Mesendoderm (in vitro differentiated cells): ENCODE results near the gene ANKRD30B.
"Not testable (repeated sequence)": the region's sequence is repeated elsewhere in the genome, so short reads cannot be mapped to it uniquely, and the experiment has no call there.

Experiments used
- DNase-seq: peaks from one replicate; pipeline ENCODE4 v3.0.0; 2013
- H2AK5ac ChIP-seq: 2 replicates; pipeline ENCODE4 v1.6.1; 2013; ENCODE audit warnings: low read length, inconsistent platforms
- H2BK120ac ChIP-seq: 2 replicates; pipeline ENCODE4 v1.6.1; 2013; ENCODE audit warnings: low read depth, mild to moderate bottlenecking, low read length, moderate library complexity, mixed read lengths
- H2BK15ac ChIP-seq: replicated peaks from 2 replicates; pipeline ENCODE4 v1.6.1; 2013; ENCODE audit warnings: low read depth, mild to moderate bottlenecking, moderate library complexity
- H2BK5ac ChIP-seq: 2 replicates; pipeline ENCODE4 v1.6.1; 2013; ENCODE audit warnings: low read length, inconsistent platforms
- H3K18ac ChIP-seq: 2 replicates; pipeline ENCODE4 v1.6.1; 2013; ENCODE audit warnings: mild to moderate bottlenecking, low read length, mixed read lengths
- H3K23ac ChIP-seq: one replicate; pipeline ENCODE4 v1.6.1; 2013; ENCODE audit warnings: low read length
- H3K27ac ChIP-seq: 2 replicates; pipeline ENCODE4 v1.5.1; 2013; ENCODE audit warnings: low read depth, mild to moderate bottlenecking, inconsistent platforms, low read length, moderate library complexity
- H3K27me3 ChIP-seq: 2 replicates; pipeline ENCODE4 v1.6.1; 2013; ENCODE audit warnings: low read length, control low read depth, mild to moderate bottlenecking, inconsistent platforms; ENCODE audit not compliant: insufficient read depth, poor library complexity
- H3K36me3 ChIP-seq: 2 replicates; pipeline ENCODE4 v1.6.1; 2013; ENCODE audit warnings: low read length, inconsistent platforms; ENCODE audit not compliant: control insufficient read depth, insufficient read depth
- H3K4ac ChIP-seq: one replicate; pipeline ENCODE4 v1.6.1; 2013; ENCODE audit warnings: low read depth, mild to moderate bottlenecking, low read length, moderate library complexity
- H3K4me1 ChIP-seq: 2 replicates; pipeline ENCODE4 v1.6.1; 2013; ENCODE audit warnings: low read depth, low read length, inconsistent platforms; ENCODE audit not compliant: control insufficient read depth
- H3K4me2 ChIP-seq: 2 replicates; pipeline ENCODE4 v1.6.1; 2013; ENCODE audit warnings: low read length
- H3K4me3 ChIP-seq: 2 replicates; pipeline ENCODE4 v1.5.1; 2013; ENCODE audit warnings: mild to moderate bottlenecking, low read length
- H3K56ac ChIP-seq: one replicate; pipeline ENCODE4 v1.6.1; 2013; ENCODE audit warnings: low read length
- H3K79me1 ChIP-seq: 2 replicates; pipeline ENCODE4 v1.6.1; 2013; ENCODE audit warnings: low read length, inconsistent platforms
- H3K79me2 ChIP-seq: 2 replicates; pipeline ENCODE4 v1.6.1; 2013; ENCODE audit warnings: mild to moderate bottlenecking, low read length; ENCODE audit not compliant: control insufficient read depth, insufficient read depth
- H3K9ac ChIP-seq: 2 replicates; pipeline ENCODE4 v1.6.1; 2013; ENCODE audit warnings: low read length, inconsistent platforms
- H4K5ac ChIP-seq: one replicate; pipeline ENCODE4 v1.6.1; 2013; ENCODE audit warnings: low read length
- H4K8ac ChIP-seq: one replicate; pipeline ENCODE4 v1.6.1; 2013; ENCODE audit warnings: low read depth, mild to moderate bottlenecking, control low read depth, low read length, moderate library complexity
- WGBS: extraction: QIAGEN DNeasy Blood & Tissue Kit; methylation state at CpG from one replicate; pipeline ENCODE4 v1.1.7; 2013; ENCODE audit warnings: low lambda C conversion rate, missing lambda C conversion rate; ENCODE audit not compliant: insufficient coverage; ENCODE audit errors: extremely low coverage; 5-methylcytosine and 5-hydroxymethylcytosine counted together

Gene ANKRD30B

DNA sequence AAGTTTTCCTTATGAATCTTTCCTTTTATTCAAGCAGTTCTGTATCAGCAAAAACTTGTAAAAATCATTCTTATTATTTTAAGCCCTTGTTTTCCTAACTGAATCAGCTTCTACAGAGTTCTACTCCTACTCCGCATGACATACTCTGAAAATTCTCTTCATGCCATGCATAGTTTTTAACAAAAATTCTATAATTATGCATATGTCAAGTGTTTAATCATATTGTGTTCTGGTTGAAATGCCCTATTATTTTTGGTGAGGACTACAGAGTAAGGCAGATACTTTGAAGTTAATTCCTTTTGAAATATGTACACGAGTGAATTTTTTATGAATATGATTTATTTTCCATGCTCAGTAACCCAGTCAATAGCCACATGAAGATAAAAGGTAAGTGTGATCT lies 28.8 kb downstream of the ANKRD30B start:
- Histone ChIP-seq H3K36me3 (no peaks in the 10 kb centered on the region), H3K23ac (no peak overlapping the region), H4K8ac (no peak overlapping the region), H3K56ac (no peak overlapping the region), H2BK120ac (no peak overlapping the region), H3K4me3 (no peak overlapping the region), H3K9ac (no peak overlapping the region), H3K27ac (no peak overlapping the region), H2AK5ac (no peak overlapping the region), H3K4me2 (no peak overlapping the region), H3K27me3 (no peaks in the 10 kb centered on the region), H2BK5ac (no peak overlapping the region), H2BK15ac (no peak overlapping the region), H3K79me2 (no peaks in the 10 kb centered on the region), H3K4me1 (no peaks in the 10 kb centered on the region), H4K5ac (no peak overlapping the region), H3K4ac (no peak overlapping the region), H3K79me1 (no peaks in the 10 kb centered on the region), H3K18ac (no peak overlapping the region)
- no peak for DNase-seq
- no CpG with 5 or more reads among the region's 2 CpGs for WGBS

DNA sequence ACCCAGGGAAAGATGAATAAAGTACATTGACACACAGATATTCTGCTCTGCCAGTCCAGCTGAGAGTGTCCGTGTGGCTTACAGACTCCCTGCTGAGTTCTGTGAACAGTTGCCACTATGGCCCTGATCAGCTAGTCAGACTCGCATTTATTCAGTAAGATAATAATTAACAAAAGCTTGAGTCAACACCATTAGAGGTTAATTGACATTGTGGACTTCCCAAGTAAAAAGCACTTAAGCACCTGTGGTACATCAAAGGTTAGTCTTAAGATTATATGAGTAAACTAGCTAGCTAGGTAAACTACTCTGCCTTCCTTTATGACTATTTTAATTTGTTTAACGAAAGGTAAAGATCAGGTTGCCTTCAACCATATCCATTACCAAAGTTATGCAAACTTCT lies 33.7 kb downstream of the ANKRD30B start:
- Histone ChIP-seq H3K56ac (no peak overlapping the region), H3K23ac (no peak overlapping the region), H3K79me1 (no peaks in the 10 kb centered on the region), H3K4ac (no peak overlapping the region), H2BK15ac (no peak overlapping the region), H3K79me2 (no peaks in the 10 kb centered on the region), H4K5ac (no peak overlapping the region), H2AK5ac (no peak overlapping the region), H3K4me3 (no peak overlapping the region), H3K27ac (no peak overlapping the region), H3K36me3 (no peaks in the 10 kb centered on the region), H3K27me3 (no peaks in the 10 kb centered on the region), H2BK120ac (no peak overlapping the region), H3K18ac (no peak overlapping the region), H4K8ac (no peak overlapping the region), H3K4me2 (no peak overlapping the region), H2BK5ac (no peak overlapping the region), H3K9ac (no peak overlapping the region), H3K4me1 (no peaks in the 10 kb centered on the region)
- no CpG with 5 or more reads among the region's 3 CpGs for WGBS
- no peak for DNase-seq

DNA sequence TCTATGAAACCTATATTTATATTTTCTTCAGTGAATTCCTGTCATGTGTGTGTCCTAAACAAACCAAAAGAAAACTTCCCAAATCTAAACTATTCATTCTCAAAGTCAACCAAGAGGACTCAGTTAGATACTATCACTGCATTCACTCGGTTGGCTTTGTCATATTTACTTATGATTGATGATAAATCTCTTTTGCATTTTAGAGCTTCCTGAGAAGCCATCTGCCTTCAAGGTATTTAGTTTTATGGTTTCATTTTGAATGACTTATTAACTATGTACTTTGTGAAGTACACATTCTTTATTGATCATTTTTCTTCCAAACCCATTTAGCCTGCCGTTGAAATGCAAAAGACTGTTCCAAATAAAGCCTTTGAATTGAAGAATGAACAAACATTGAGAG lies 36.2 kb downstream of the ANKRD30B start:
- Histone ChIP-seq H2AK5ac (no peak overlapping the region), H4K8ac (no peak overlapping the region)
- no CpG with 5 or more reads among the region's 2 CpGs for WGBS

DNA sequence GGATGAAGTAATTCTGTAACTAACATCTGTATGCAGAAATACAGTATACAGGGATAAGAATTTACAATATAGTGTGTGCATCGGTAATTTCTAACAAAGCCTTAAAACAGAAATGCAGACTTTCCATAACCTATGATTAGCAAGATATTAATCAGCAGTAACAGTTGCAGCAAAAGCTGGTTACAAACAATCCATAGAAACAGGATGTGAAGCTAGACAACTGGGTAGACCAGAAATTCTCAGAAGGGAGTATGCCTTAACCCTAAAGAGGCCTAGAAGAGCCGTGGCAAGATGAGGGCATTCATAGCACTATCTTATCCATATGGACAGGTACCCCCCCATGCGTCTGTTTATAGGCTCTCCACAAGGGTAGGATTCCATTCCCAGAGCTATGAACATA lies 48.9 kb downstream of the ANKRD30B start:
- not testable (repeated sequence) for H4K5ac ChIP-seq, H3K18ac ChIP-seq, H3K36me3 ChIP-seq, H3K27me3 ChIP-seq, H3K79me2 ChIP-seq, H3K4ac ChIP-seq, H2BK120ac ChIP-seq, H2BK5ac ChIP-seq, H3K79me1 ChIP-seq, H3K56ac ChIP-seq, H3K9ac ChIP-seq, H2AK5ac ChIP-seq, H3K23ac ChIP-seq, H2BK15ac ChIP-seq, H3K4me2 ChIP-seq, H3K4me3 ChIP-seq, H3K27ac ChIP-seq, H3K4me1 ChIP-seq, H4K8ac ChIP-seq
- no CpG with 5 or more reads among the region's 3 CpGs for WGBS
- peak; percentile 1 for DNase-seq

More for the DNA sequence above, 36.2 kb downstream of the ANKRD30B start:
- no peak overlapping the region for H3K18ac ChIP-seq
- no peak overlapping the region for H2BK15ac ChIP-seq
- H3K79me2 ChIP-seq = no peaks in the 10 kb centered on the region
- H3K4me2 ChIP-seq = no peak overlapping the region
- no peaks in the 10 kb centered on the region for H3K79me1 ChIP-seq
- H3K9ac ChIP-seq = no peak overlapping the region
- H3K27me3 ChIP-seq = no peaks in the 10 kb centered on the region
- no peak overlapping the region for H4K5ac ChIP-seq
- no peak overlapping the region for H3K23ac ChIP-seq
- H3K4me3 ChIP-seq = no peak overlapping the region
- H3K27ac ChIP-seq = no peak overlapping the region
- no peak for DNase-seq
- H2BK120ac ChIP-seq = no peak overlapping the region
- no peak overlapping the region for H3K4ac ChIP-seq
- no peaks in the 10 kb centered on the region for H3K4me1 ChIP-seq
- no peak overlapping the region for H3K56ac ChIP-seq
- no peak overlapping the region for H2BK5ac ChIP-seq
- H3K36me3 ChIP-seq = no peaks in the 10 kb centered on the region

DNA sequence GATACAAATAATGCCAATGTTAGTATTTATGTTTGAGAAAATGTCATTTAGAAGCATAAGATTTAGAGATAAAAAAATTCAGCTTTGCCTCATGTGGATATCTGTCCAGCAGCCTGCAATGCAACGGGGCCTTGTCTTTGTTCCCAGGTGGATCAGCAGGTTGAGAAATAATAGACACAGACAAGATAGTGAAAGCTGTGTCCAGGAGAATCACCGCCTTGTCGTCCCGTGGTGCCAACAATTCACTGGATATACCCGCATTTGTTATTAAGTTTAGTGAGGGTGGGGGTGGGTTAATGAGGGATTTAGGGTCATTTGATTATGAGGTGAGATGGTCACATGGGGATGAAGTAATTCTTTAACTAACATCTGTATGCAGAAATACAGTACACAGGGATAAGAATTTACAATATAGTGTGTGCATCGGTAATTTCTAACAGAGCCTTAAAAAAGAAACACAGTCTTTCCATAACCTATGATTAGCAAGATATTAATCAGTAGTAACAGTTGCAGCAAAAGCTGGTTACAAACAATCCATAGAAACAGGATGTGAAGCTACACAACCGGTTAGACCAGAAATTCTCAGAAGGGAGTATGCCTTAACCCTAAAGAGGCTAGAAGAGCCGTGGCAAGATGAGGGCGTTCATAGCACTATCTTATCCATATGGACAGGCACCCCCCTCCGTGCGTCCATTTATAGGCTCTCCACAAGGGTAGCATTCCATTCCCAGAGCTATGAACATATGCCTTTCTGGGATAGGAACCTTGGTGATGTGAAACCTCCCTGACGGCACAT lies 50.2 kb downstream of the ANKRD30B start:
- not testable (repeated sequence) for H3K36me3 ChIP-seq, H3K4me3 ChIP-seq, H2BK120ac ChIP-seq, H3K4ac ChIP-seq, H2BK15ac ChIP-seq, H3K4me2 ChIP-seq, H3K27me3 ChIP-seq, H3K4me1 ChIP-seq, H3K56ac ChIP-seq, H3K79me2 ChIP-seq, DNase-seq, H3K9ac ChIP-seq, H4K5ac ChIP-seq, H3K79me1 ChIP-seq, H4K8ac ChIP-seq, H3K18ac ChIP-seq, H2AK5ac ChIP-seq, H3K27ac ChIP-seq, H3K23ac ChIP-seq, H2BK5ac ChIP-seq
- no CpG with 5 or more reads among the region's 12 CpGs for WGBS

DNA sequence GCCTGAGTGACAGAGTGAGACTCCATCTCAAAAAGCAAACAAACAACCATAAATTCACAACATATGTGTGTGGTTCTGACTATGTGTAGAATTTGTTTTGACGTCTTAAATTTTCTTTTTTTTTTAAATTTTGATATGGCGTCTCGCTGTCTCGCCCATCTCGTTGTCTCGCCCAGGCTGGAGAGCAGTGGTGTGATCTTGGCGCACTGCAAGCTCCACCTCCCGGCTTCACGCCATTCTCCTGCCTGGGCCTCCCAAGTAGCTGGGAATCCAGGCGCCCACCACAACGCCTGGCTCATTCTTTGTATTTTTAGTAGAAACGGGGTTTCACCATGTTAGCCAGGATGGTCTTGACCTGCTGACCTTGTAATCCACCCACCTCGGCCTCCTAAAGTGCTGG lies 63.1 kb downstream of the ANKRD30B start:
- not testable (repeated sequence) for H3K79me1 ChIP-seq, H3K18ac ChIP-seq, H3K79me2 ChIP-seq, H3K23ac ChIP-seq, H3K56ac ChIP-seq, H3K4me3 ChIP-seq, H2BK15ac ChIP-seq, H3K4me1 ChIP-seq, H4K5ac ChIP-seq, H3K27me3 ChIP-seq, H3K27ac ChIP-seq, H2AK5ac ChIP-seq, H3K4ac ChIP-seq, H4K8ac ChIP-seq, DNase-seq, H2BK5ac ChIP-seq, H2BK120ac ChIP-seq, H3K4me2 ChIP-seq, H3K36me3 ChIP-seq, H3K9ac ChIP-seq
- WGBS = no CpG with 5 or more reads among the region's 13 CpGs
